HG03442 (cell line): ENCODE data around the gene PAIP2B.
"Not testable (repeated sequence)": the region's sequence is repeated elsewhere in the genome, so short reads cannot be mapped to it uniquely, and the experiment has no call there.

ENCODE experiments used
- ATAC-seq: cut with Tn5 transposase; IDR thresholded peaks from one replicate; pipeline ENCODE4 v1.9.1; 2021; ENCODE audit warnings: mild to moderate bottlenecking, moderate library complexity; ENCODE audit not compliant: unreplicated experiment

The PAIP2B gene

GRCh38 chr2:71226965-71227560, at the start of gene PAIP2B:
Gene PAIP2B, minus strand, starts transcription at chr2:71227103. Its CDS starts 24,514 bp downstream, at chr2:71202589.
- peak; percentile 93 for ATAC-seq

GRCh38 chr2:71275939-71276310, 49.0 kb upstream of the PAIP2B start:
- peak; percentile 3 for ATAC-seq

- no peak for ATAC-seq
Measured at GRCh38 chr2:71269511-71270090, 42.7 kb upstream of the PAIP2B start.

- no peak for ATAC-seq
Measured at GRCh38 chr2:71263386-71263785, 36.5 kb upstream of the PAIP2B start.

- no peak for ATAC-seq
Measured at GRCh38 chr2:71261534-71261933, 34.6 kb upstream of the PAIP2B start.

- ATAC-seq = no peak
Measured at GRCh38 chr2:71256421-71256820, 29.5 kb upstream of the PAIP2B start.

- ATAC-seq = no peak
Measured at GRCh38 chr2:71254776-71255175, 27.9 kb upstream of the PAIP2B start.

GRCh38 chr2:71254078-71254477, 27.2 kb upstream of the PAIP2B start:
- no peak for ATAC-seq

- ATAC-seq = no peak
Measured at GRCh38 chr2:71253476-71253875, 26.6 kb upstream of the PAIP2B start.

GRCh38 chr2:71252862-71253261, 26.0 kb upstream of the PAIP2B start:
- ATAC-seq = no peak

GRCh38 chr2:71250935-71251334, 24.0 kb upstream of the PAIP2B start:
- ATAC-seq = no peak

GRCh38 chr2:71244302-71244660, 17.4 kb upstream of the PAIP2B start:
- ATAC-seq = no peak

GRCh38 chr2:71243634-71244301, 16.9 kb upstream of the PAIP2B start:
- ATAC-seq = no peak

GRCh38 chr2:71240794-71241193, 13.9 kb upstream of the PAIP2B start:
- ATAC-seq = no peak

GRCh38 chr2:71238089-71238488, 11.2 kb upstream of the PAIP2B start:
- ATAC-seq = no peak

GRCh38 chr2:71235930-71236587, 9.2 kb upstream of the PAIP2B start:
- no peak for ATAC-seq

GRCh38 chr2:71233072-71233471, 6.2 kb upstream of the PAIP2B start:
- ATAC-seq = not testable (repeated sequence)

- ATAC-seq = peak; percentile 4
Measured at GRCh38 chr2:71226096-71226964, 573 bp downstream of the PAIP2B start.

- no peak for ATAC-seq
Measured at GRCh38 chr2:71224935-71225334, 2.0 kb downstream of the PAIP2B start.

- no peak for ATAC-seq
Measured at GRCh38 chr2:71224457-71224856, 2.4 kb downstream of the PAIP2B start.

GRCh38 chr2:71223767-71224333, 3.1 kb downstream of the PAIP2B start:
- ATAC-seq = no peak
